NCI-H1436 treated with DMSO at 0.1 percent for 48 hours (cell line): ENCODE measurements around the gene GRIK5.

Experiments used
- DNase-seq: peaks from one replicate; lab custom pipeline; 2025; lab: John Stamatoyannopoulos, UW

Gene GRIK5

GRCh38 chr19:41951686-41952172 lies 118.3 kb downstream of the GRIK5 start:
- DNase-seq = no peak
